Measurements from ENCODE around the gene TSHZ2.

DNA sequence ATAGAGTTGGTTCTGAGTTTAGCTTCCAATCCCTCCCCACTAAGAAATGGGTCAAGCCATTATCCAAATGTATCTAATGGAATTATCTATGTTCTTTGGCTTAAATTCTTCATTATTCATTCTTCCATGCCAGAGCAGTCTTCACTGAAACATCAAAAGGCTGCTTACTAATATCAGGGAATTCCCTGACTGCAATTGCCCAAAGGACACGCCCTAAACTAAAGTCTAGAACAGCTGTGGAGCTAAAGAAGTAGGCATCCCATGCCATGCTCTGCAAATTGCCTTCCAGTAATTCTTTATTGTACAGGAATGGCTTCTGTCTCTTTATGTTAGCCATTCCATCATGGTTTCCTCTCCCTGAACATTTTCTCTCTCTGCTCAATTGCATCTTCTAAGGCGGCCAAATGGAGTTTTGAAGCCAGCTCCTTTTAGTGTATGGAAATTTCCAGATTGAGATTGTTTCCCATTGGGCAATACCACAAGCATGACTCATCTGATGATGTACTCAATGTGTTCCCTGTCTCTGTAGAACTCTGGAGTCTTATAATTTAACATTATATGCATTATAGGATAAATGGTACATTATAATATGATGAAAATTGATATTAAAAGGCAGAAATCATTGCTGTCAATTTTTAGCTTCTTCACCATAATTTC lies 28.8 kb upstream of the TSHZ2 start:
- TF ChIP-seq, protein P1, sequence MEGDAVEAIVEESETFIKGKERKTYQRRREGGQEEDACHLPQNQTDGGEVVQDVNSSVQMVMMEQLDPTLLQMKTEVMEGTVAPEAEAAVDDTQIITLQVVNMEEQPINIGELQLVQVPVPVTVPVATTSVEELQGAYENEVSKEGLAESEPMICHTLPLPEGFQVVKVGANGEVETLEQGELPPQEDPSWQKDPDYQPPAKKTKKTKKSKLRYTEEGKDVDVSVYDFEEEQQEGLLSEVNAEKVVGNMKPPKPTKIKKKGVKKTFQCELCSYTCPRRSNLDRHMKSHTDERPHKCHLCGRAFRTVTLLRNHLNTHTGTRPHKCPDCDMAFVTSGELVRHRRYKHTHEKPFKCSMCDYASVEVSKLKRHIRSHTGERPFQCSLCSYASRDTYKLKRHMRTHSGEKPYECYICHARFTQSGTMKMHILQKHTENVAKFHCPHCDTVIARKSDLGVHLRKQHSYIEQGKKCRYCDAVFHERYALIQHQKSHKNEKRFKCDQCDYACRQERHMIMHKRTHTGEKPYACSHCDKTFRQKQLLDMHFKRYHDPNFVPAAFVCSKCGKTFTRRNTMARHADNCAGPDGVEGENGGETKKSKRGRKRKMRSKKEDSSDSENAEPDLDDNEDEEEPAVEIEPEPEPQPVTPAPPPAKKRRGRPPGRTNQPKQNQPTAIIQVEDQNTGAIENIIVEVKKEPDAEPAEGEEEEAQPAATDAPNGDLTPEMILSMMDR (IDR thresholded peaks at IDR 0.05; ENCODE audit: insufficient read depth, low read depth, low read length) = no peak
- TF ChIP-seq EZH2 (IDR thresholded peaks at IDR 0.05; ENCODE audit: insufficient read depth, low read length) = no peak

Data from astrocyte (in vitro differentiated cells and primary cell).